ENCODE results near the gene ELK4. TPM values are rescaled to one million over a fixed set of nuclear protein-coding genes. Genes with fewer than 3 reads are reported as not detected.

The ELK4 gene
- total RNA-seq, 1 experiment from 2014 or later = 122 TPM

DNA sequence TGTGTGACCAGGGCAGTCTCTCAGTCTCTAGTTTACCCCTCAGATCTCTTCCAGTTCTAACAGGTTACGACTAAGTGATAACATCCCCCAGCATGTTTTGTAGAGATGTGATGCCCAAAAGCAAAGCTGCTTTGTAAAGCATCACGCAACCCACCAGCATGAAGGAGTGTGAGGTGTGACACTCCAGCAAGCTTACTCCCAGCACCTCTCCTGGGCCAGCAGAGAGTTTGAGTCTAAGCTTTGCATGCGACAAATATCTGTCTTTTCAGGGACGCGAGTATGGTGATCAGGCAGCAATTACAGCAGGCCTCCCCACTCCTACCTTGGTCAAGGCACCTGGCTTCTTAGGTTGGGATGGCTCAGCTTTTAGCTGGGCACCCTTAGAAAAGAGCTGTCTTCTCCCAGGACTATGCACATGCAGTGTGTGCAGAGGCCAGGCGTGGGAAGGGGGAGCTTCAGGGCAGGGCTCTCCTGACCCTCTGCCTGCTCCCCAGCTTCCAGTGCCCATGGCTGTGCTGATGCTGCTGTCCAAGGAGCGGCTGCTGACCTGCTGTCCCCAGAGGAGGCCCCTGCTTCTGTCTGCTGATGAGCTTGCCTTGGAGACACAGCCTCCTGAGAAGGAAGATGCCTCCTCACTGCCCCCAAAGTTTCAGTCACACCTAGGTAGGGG is 48.2 kb downstream of the ELK4 start:
- intact Hi-C loops (cut with micrococcal nuclease; ENCODE audit: unreplicated experiment) = no loop called here
- Mint-ChIP-seq H3K27me3 (ENCODE audit: unreplicated experiment) (peaks cover 3% of the 10 kb centered on the region), H3K27ac (ENCODE audit: unreplicated experiment) (no peak overlapping the region), H3K4me3 (ENCODE audit: low read depth, unreplicated experiment) (no peak overlapping the region), H3K36me3 (ENCODE audit: insufficient read depth, unreplicated experiment) (peaks cover 9% of the 10 kb centered on the region), H3K9me3 (ENCODE audit: low read depth, unreplicated experiment) (no peaks in the 10 kb centered on the region), H3K4me1 (ENCODE audit: low read depth, unreplicated experiment) (peaks cover 32% of the 10 kb centered on the region)
- CTCF ChIA-PET = no interaction called here
- no TSS peak for BruUV-seq (replicated peaks)
- TF ChIP-seq, protein P1, sequence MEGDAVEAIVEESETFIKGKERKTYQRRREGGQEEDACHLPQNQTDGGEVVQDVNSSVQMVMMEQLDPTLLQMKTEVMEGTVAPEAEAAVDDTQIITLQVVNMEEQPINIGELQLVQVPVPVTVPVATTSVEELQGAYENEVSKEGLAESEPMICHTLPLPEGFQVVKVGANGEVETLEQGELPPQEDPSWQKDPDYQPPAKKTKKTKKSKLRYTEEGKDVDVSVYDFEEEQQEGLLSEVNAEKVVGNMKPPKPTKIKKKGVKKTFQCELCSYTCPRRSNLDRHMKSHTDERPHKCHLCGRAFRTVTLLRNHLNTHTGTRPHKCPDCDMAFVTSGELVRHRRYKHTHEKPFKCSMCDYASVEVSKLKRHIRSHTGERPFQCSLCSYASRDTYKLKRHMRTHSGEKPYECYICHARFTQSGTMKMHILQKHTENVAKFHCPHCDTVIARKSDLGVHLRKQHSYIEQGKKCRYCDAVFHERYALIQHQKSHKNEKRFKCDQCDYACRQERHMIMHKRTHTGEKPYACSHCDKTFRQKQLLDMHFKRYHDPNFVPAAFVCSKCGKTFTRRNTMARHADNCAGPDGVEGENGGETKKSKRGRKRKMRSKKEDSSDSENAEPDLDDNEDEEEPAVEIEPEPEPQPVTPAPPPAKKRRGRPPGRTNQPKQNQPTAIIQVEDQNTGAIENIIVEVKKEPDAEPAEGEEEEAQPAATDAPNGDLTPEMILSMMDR (IDR thresholded peaks at IDR 0.05; ENCODE audit: unreplicated experiment) = no peak
- DNase-seq = no peak

DNA sequence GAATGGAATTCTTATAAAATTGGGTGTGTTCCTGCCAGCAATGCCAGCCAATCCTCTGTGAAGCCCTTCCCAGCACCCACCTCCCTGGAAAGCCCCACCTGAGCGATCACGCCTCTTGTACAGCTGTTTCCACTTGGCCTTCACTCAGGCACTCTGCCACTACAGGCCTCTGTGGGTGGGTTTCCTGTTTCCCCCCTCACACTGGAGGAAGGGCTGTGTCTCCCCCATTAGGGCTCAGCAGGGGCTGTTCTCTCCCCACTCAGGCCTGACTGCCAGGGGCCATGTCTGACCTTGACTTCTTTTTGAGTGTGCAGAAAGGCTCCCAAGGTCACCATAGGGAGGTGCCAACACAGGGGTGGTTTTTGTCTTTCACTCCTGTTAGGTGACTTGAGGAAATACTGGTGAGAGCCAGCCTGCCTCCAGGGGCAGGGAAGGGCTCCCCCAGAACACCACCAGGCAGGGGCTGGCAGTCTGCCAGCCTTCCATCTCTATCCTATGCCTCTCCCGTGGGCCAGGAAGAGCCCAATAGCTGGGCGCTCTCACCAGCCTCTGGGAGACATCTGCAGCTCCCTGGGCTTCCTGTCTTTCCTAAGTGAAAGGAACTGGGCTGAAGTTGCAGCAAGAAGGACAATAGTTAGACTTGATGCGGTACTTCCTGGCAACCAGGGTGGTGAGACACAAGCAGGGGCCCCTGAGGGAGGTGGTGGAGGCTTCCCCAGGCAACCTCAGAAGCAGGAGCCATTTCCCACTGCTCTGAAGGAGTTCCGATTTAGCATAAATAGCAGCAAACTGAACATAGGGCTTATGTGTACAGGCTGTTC is 49.1 kb downstream of the ELK4 start:
- CTCF ChIA-PET = no interaction called here
- Mint-ChIP-seq H3K9me3 (ENCODE audit: low read depth, unreplicated experiment) (no peaks in the 10 kb centered on the region), H3K27ac (ENCODE audit: unreplicated experiment) (no peak overlapping the region), H3K36me3 (ENCODE audit: insufficient read depth, unreplicated experiment) (peaks cover 9% of the 10 kb centered on the region), H3K27me3 (ENCODE audit: unreplicated experiment) (peaks cover 13% of the 10 kb centered on the region), H3K4me1 (ENCODE audit: low read depth, unreplicated experiment) (peaks cover 25% of the 10 kb centered on the region), H3K4me3 (ENCODE audit: low read depth, unreplicated experiment) (no peak overlapping the region)
- TF ChIP-seq, protein P1 (IDR thresholded peaks at IDR 0.05; ENCODE audit: unreplicated experiment) = no peak
- intact Hi-C loops (cut with micrococcal nuclease; ENCODE audit: unreplicated experiment) = no loop called here
- no TSS peak for BruUV-seq (replicated peaks)
- DNase-seq = no peak

DNA sequence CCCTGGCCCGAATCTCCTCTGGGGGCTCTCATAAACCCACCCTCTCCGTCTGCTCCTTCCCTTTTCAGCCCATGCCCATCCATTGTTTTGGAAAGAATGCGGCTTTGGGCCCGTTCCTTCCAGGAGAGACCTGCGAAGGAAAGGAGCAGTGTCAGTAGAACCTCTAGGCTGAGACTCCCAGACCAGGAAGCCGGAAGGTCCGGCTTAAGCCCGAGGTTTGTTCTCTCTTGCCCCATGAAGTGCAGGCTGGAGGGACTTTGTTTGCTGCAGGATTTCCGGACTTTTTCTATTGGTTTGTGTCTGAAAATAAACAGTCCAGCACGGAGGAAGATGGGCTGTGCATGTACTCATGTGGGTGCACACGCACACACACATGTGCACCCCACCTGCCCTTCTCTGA is 49.8 kb downstream of the ELK4 start:
- intact Hi-C loops (cut with micrococcal nuclease; ENCODE audit: unreplicated experiment) = no loop called here
- Mint-ChIP-seq H3K36me3 (ENCODE audit: insufficient read depth, unreplicated experiment) (peaks cover 9% of the 10 kb centered on the region), H3K9me3 (ENCODE audit: low read depth, unreplicated experiment) (no peaks in the 10 kb centered on the region), H3K27ac (ENCODE audit: unreplicated experiment) (no peak overlapping the region), H3K4me1 (ENCODE audit: low read depth, unreplicated experiment) (peaks cover 25% of the 10 kb centered on the region), H3K4me3 (ENCODE audit: low read depth, unreplicated experiment) (no peak overlapping the region), H3K27me3 (ENCODE audit: unreplicated experiment) (peaks cover 19% of the 10 kb centered on the region)
- CTCF ChIA-PET = interaction anchor here (1.3 kb wide), 1 partner anchor 45 kb away, joined by 4 read pairs; no protein-coding TSS in a partner anchor
- DNase-seq = no peak
- TF ChIP-seq, protein P1 (IDR thresholded peaks at IDR 0.05; ENCODE audit: unreplicated experiment) = no peak
- no TSS peak for BruUV-seq (replicated peaks)

DNA sequence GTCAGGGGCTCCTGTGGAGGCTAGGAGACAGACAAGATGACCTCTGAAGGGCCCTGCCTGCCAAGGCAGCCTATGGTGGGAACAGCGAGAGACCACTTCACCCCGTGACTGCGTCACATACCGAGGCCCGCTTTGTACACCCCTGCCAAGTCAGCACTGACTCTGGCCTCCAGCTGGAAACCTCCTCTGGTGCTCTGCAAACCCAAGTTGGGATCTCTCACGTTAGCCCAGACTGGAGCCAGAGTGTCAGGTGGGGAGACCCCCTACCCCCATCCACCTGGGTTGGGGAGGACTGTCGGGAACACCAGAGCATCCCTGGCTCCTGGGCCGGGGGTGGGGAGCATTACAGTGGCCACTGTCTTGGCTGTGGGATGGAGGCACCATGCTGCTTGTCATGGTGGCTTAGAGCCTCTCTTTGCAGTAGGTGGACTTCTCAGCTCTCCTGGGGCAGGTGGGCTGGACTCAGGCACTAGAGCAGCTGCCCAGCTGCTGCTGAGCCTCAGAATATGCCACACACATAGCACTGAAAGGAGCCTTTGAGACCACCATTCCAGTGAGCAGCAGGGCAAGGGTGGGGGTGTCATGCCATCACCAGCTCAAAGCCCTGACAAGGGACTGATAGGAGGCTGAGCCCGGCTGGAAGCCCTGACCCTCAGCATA is 50.4 kb downstream of the ELK4 start:
- intact Hi-C loops (cut with micrococcal nuclease; ENCODE audit: unreplicated experiment) = no loop called here
- CTCF ChIA-PET = interaction anchor here (0.5 to 1.3 kb wide), 4 partner anchors 10 to 73 kb away, joined by 3 to 4 read pairs (median 4); no protein-coding TSS in a partner anchor
- BruUV-seq (replicated peaks) = no TSS peak

More for the DNA sequence above, 50.4 kb downstream of the ELK4 start:
- Mint-ChIP-seq H3K36me3 (ENCODE audit: insufficient read depth, unreplicated experiment) (peaks cover 9% of the 10 kb centered on the region), H3K4me3 (ENCODE audit: low read depth, unreplicated experiment) (no peak overlapping the region), H3K9me3 (ENCODE audit: low read depth, unreplicated experiment) (no peaks in the 10 kb centered on the region), H3K27ac (ENCODE audit: unreplicated experiment) (no peak overlapping the region), H3K4me1 (ENCODE audit: low read depth, unreplicated experiment) (peaks cover 29% of the 10 kb centered on the region), H3K27me3 (ENCODE audit: unreplicated experiment) (peaks cover 19% of the 10 kb centered on the region)
- DNase-seq = no peak
- TF ChIP-seq, protein P1 (IDR thresholded peaks at IDR 0.05; ENCODE audit: unreplicated experiment) = no peak
